GM19452 (cell line): ENCODE measurements around the gene YEATS4.

Experiments
- ATAC-seq: cut with Tn5 transposase; IDR thresholded peaks from one replicate; pipeline ENCODE4 v1.9.1; 2021; ENCODE audit not compliant: unreplicated experiment

YEATS4 gene

DNA sequence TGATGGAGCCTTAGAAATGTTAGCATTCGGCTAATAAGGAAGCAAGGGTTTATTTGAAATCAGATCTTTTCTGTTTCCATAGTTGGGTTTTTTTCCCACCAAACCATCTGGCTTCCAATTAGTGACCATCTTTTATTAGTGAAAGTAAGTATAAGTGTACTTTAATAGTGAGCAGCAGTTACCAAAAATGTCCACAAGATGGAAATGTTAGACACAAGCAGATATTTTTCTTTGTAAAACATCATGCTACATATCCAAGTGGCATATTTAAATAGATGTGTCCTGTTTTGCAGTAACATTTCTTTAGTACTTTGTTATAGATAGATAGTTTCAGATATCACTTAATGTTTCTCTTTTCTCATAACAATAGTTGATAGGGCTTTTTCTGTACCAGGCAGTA, 28.8 kb downstream of the YEATS4 start:
- ATAC-seq, result no peak

DNA sequence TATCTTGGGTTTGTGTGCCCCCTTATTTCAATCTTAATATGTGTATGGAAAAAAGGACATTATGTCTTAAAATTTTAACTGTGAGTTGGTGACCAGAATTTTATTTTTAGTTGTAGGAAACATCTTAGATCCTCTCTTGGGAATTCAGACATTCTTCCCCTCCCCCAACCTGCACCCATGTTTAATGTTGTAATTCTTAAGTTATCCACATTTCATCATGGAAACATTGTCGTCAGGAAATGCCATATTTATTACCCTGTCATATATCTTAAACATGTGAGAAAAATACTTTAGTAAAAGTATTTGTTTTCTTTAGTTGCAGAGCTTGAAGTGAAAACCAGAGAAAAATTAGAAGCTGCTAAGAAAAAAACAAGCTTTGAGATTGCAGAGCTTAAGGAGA, 30.3 kb downstream of the YEATS4 start:
- no peak for ATAC-seq

- ATAC-seq, result peak; percentile 61
Measured at GRCh38 chr12:69392179-69392928, 32.8 kb downstream of the YEATS4 start.

GRCh38 chr12:69396041-69396440, 36.5 kb downstream of the YEATS4 start:
- no peak for ATAC-seq

DNA sequence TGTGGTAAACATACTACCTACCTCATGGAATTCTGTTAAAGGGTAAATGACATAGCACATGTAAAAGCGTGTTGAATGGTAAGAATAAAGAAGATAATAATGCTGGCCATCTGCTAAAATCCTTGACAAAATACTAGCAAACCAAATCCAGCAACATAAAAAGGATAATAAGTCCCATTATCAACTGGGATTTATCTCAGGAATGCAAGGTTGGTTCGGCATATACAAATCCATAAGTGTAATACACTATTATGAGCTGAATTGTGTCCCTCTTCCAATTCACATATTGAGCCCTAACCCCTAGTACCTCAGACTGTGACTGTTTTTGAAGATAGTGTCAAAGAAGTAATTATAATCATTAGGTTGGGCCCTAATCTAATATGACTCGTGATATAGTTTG, 37.4 kb downstream of the YEATS4 start:
- ATAC-seq, result no peak

DNA sequence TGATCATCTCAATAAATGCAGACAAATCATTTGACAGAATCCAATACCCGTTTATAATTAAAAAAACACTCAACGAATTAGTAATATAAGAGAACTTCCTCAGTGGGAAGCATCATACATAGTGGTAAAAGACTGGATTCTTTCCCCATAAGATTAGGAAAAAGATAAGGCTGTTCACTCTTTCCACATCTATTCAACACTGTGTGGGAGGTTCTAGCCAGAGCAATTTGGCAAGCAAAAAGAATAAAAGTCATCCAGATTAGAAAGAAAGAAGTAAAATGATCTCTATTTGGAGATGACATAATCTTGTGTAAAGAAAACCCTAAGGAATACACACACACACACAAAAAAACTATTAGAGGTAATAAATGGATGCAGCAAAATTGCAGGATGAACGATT, 38.4 kb downstream of the YEATS4 start:
- no peak for ATAC-seq

GRCh38 chr12:69401940-69402339, 42.4 kb downstream of the YEATS4 start:
- ATAC-seq, result no peak

DNA sequence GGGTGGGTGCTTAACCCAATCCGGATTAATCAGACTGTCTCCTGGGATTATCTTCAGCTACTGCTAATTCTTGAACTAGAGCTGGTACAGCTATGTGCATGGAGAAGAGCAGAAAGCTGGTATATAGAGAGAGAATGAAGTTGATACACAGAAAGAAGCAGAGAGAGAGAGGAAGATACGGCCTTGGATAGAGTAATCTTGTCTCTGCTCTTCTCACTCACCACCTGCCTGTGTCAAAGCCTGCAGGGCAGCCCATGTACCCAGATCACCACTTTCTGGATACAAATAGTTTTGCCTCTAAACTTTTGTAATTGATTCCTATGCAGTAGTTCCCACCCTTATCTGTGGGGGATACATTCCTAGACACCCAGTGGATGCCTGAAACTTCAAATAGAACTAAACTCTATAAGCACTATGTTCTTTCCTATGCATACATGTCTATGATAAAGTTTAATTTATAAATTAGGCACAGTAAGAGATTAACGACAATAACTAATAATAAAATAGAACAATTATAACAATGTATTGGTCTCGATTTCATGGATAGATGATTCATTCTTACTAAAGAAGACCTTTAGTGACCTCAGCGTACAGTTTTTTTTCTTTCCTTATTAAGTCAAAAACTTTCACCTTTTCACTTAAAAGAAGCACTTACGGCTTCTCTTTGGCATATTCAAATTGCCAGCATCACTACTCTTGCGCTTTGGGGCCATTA, 45.5 kb downstream of the YEATS4 start:
- ATAC-seq, result no peak

DNA sequence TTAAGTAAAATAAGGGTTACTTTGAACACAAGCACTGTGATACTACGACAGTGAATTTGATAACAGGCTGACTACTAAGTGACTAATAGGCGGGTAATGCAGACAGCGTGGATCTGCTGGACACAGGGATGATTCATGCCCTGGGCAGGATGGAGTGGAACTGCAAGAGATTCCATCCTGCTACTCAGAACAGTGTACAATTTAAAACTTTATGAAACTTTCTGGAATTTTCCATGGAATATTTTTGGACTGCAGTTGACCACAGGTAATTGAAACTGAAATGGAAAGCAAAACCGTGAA, 46.0 kb downstream of the YEATS4 start:
- ATAC-seq, result no peak

DNA sequence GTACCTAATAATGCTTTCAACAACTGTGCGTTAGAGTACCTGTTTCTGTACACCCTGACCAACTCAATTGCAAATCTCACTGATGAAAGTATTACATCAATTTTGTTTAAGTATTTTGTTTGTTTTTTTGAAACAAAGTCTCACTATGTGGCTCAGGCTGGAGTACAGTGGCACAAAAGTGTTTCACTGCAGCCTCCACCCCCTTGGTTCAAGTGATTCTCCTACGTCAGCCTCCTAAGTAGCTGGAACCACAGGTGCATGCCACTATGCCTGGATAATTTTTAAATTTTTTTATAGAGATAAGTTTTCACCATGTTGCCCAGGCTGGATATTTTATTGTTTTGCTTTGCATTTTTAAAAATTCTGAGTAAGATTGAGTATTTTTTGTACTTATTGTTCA, 46.7 kb downstream of the YEATS4 start:
- ATAC-seq, result no peak

- ATAC-seq, result no peak
Measured at GRCh38 chr12:69410571-69410970, 51.0 kb downstream of the YEATS4 start.

- no peak for ATAC-seq
Measured at GRCh38 chr12:69412655-69413054, 53.1 kb downstream of the YEATS4 start.

- no peak for ATAC-seq
Measured at GRCh38 chr12:69415471-69416275, 56.1 kb downstream of the YEATS4 start.

GRCh38 chr12:69417231-69417630, 57.7 kb downstream of the YEATS4 start:
- ATAC-seq, result no peak

DNA sequence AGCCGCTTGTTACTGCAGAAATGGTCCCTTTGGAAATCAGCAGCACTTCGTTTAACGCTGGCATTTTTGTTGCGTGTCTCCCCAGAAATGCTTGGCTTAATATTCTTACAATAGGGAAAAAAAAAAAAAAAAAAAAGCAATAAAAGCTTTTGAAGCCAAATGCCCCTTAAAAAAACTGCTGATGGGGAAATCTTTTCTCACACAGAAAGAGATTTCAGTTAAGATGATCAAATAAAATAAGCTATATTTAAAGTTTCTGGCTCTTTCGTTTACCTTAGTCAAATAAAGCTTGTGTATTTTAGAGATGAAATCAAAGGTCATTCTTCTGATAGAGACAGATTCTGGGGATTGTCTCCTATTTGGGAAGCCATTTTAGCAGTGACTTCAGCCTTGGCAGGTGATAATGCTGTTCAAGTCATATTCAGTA, 58.2 kb downstream of the YEATS4 start:
- ATAC-seq, result no peak

DNA sequence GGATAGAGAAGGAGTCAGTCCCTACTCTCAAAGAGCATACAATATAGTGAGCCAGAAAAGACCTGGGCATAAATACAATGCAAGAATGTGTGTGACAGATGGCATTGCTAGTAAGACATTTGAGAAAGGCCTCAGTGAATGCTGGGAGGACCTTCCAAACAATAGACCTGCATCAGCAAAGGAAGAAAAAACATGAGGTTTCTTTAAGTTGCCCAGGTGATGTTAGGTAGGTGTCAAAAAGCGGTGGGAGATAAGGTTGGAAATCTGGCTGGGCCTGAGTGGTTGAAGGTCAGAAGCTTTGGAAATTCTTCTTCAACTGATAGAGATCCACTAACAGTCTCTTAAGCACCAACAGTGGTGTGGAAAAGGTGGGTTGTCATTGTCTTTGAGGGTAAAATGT, 60.2 kb downstream of the YEATS4 start:
- no peak for ATAC-seq

- ATAC-seq, result no peak
Measured at GRCh38 chr12:69421548-69421947, 62.0 kb downstream of the YEATS4 start.

DNA sequence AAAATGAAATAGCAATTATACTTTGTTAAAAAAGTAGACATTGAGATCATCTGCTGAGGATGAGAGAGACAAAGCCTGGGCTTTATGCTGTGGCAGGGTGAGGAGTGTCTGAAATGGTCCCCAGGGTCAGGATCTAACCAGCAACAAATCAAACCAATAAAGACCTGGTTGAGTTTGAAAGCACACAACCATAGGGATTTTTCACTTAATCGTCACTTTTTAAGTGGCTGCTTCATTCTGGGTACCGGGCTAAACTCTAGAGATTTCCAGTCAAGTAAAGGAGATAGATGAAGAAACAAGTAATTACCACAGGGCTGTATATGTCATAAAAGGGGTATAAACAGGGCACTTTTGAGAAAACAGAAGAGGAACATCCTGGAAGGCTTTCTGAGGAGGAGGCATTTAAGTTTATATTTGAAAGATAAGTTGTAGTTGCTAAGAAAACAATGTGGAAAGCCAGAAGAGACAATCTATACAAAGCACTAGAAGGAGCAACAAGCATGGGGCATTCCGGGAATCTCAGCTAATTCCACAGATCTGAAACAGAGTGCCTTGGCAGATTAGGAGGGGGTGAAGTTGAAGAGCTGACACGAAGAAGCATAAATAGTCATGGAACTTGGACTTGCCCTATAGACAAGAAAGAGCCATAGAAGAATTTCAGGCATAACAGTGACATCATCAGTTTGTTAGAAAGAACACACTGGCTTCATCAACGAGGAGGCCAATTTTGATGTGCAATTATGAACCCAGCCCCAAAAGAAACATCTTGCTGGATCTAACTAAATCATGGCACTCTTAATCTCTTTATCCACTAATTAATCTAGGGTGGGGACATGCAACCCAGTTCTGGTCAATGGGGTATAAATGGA, 63.7 kb downstream of the YEATS4 start:
- ATAC-seq, result no peak

DNA sequence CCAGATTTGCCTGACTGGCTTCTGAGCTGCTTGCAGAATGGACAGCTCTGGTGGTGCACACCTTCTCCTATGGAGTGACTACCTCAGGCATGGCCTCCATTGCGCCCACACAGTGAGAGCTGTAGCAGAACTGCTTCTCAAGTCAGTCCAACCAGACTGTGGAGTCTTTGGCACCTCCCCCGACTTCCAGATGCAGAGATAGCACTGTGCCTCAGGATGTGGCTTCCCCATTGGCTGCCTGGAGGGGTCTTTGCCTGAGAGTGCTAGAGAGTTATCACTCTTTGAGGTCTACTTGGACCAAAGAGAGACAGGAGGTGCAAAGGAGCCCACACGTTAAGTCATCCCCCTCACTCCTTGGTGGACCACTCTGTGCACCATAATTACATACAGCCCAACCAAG, 65.9 kb downstream of the YEATS4 start:
- ATAC-seq, result no peak

- ATAC-seq, result no peak
Measured at GRCh38 chr12:69428351-69429073, 69.0 kb downstream of the YEATS4 start.
